Measurements from ENCODE around the gene SLC26A9.

GRCh38 chr1:205926636-205927035 is 16.6 kb downstream of the SLC26A9 start:
- TF ChIP-seq CTCF (IDR thresholded peaks at IDR 0.05): no peak
- TF ChIP-seq POLR2A (IDR thresholded peaks at IDR 0.05): no peak
